SK-N-SH (cell line): ENCODE measurements around the gene IL36G. TPM values are rescaled to one million over a fixed set of nuclear protein-coding genes. Genes with fewer than 3 reads are reported as not detected.

ENCODE experiments used
- CTCF ChIA-PET: fragments of 300-600, 350-600 bp; formaldehyde crosslinking; extraction: SDS; loops from one replicate; lab custom pipeline; 2021; lab: Yijun Ruan, JAX
- POLR2A ChIA-PET: fragments of 350-600 bp; sonication (Branson Sonifier 250); formaldehyde crosslinking; extraction: SDS; loops from one replicate; lab custom pipeline; 2020; ENCODE audit warnings: antibody characterized with exemption, inconsistent platforms; lab: Yijun Ruan, JAX
- DNase-seq: peaks from one replicate; pipeline ENCODE4 v3.0.0; 2012
- H2AFZ ChIP-seq: fragments of 200-600 bp; sonication (generic); 2 replicates; pipeline ENCODE4 v1.8.1; 2016; ENCODE audit warnings: antibody characterized with exemption, mild to moderate bottlenecking, low read depth
- H3F3A ChIP-seq: fragments of 200-600 bp; sonication (generic); replicated peaks from 2 replicates; pipeline ENCODE3; 2016; ENCODE audit warnings: antibody characterized with exemption, mild to moderate bottlenecking; ENCODE audit not compliant: insufficient read depth
- H3K27ac ChIP-seq, 2 experiments: fragments of 200-500 bp in 1 of 2; fragments of 200-600 bp in 1 of 2; sonication (Bioruptor generic) in 1 of 2; sonication (generic), shearing (Covaris generic) in 1 of 2; 2 replicates each; pipeline versions ENCODE4 v1.5.1 to v1.6.1; 2014 to 2016; ENCODE audit warnings: low read depth in 2 of 2, inconsistent platforms in 1 of 2, low read length in 1 of 2, mild to moderate bottlenecking in 1 of 2, mixed read lengths in 1 of 2
- H3K27me3 ChIP-seq: fragments of 200-600 bp; sonication (generic), shearing (Covaris generic); 2 replicates; pipeline ENCODE4 v1.6.1; 2016; ENCODE audit warnings: mixed run types; ENCODE audit not compliant: insufficient read depth
- H3K36me3 ChIP-seq, 2 experiments: fragments of 200-500 bp in 1 of 2; fragments of 200-600 bp in 1 of 2; sonication (Bioruptor generic) in 1 of 2; sonication (generic) in 1 of 2; replicated peaks in 1 of 2; 2 replicates each; pipeline versions ENCODE3 to v1.5.1; 2014 to 2016; ENCODE audit warnings: low read length in 1 of 2, mild to moderate bottlenecking in 1 of 2; ENCODE audit not compliant: insufficient read depth in 2 of 2, control insufficient read depth in 1 of 2
- H3K4me1 ChIP-seq, 2 experiments: fragments of 200-500 bp in 1 of 2; fragments of 200-600 bp in 1 of 2; sonication (Bioruptor generic) in 1 of 2; sonication (generic), shearing (Covaris generic) in 1 of 2; 2 replicates each; pipeline versions ENCODE4 v1.5.1 to v1.6.1; 2014 to 2016; ENCODE audit warnings: low read depth in 1 of 2, low read length in 1 of 2, mixed run types in 1 of 2; ENCODE audit not compliant: insufficient read depth in 2 of 2, control insufficient read depth in 1 of 2
- H3K4me2 ChIP-seq: fragments of 200-600 bp; sonication (generic), shearing (Covaris generic); 2 replicates; pipeline ENCODE4 v1.6.1; 2017; ENCODE audit warnings: mixed run types
- H3K4me3 ChIP-seq, 2 experiments: fragments of 200-500 bp in 1 of 2; fragments of 200-600 bp in 1 of 2; sonication (Bioruptor generic) in 1 of 2; sonication (generic), shearing (Covaris generic) in 1 of 2; 2 replicates each; pipeline versions ENCODE4 v1.5.1 to v1.8.1; 2014 to 2016; ENCODE audit warnings: low read depth in 2 of 2, inconsistent platforms in 1 of 2, low read length in 1 of 2, mild to moderate bottlenecking in 1 of 2, mixed read lengths in 1 of 2, moderate library complexity in 1 of 2
- H3K79me2 ChIP-seq: fragments of 200-600 bp; sonication (generic); 2 replicates; pipeline ENCODE4 v1.8.1; 2017; ENCODE audit warnings: mild to moderate bottlenecking; ENCODE audit not compliant: insufficient read depth
- H3K9ac ChIP-seq: fragments of 200-600 bp; sonication (generic); 2 replicates; pipeline ENCODE4 v1.6.1; 2017; ENCODE audit warnings: mixed run types
- H3K9me2 ChIP-seq: fragments of 200-600 bp; sonication (generic); 2 replicates; pipeline ENCODE4 v1.6.1; 2017; ENCODE audit warnings: mixed run types
- H3K9me3 ChIP-seq: fragments of 200-600 bp; sonication (generic); 2 replicates; pipeline ENCODE4 v1.6.1; 2017; ENCODE audit warnings: mixed run types, mild to moderate bottlenecking, moderate library complexity
- H4K20me1 ChIP-seq: fragments of 200-600 bp; sonication (generic); 2 replicates; pipeline ENCODE4 v1.6.1; 2017; ENCODE audit warnings: mild to moderate bottlenecking, mixed run types; ENCODE audit not compliant: insufficient read depth
- CHD2 ChIP-seq: fragments of 150-350 bp; IDR thresholded peaks from 2 replicates; pipeline ENCODE4 v1.6.1; 2018; ENCODE audit warnings: low read length; ENCODE audit not compliant: partially characterized antibody
- EP300 ChIP-seq, 2 experiments: IDR thresholded peaks; 2 replicates each; pipeline versions ENCODE4 v1.4.0 to v1.6.1; 2012; ENCODE audit warnings: borderline replicate concordance in 1 of 2, low read depth in 1 of 2, low read length in 1 of 2
- FOSL2 ChIP-seq: IDR thresholded peaks from 2 replicates; pipeline ENCODE4 v1.4.0; 2012; ENCODE audit warnings: low read depth, mild to moderate bottlenecking, moderate library complexity, borderline replicate concordance
- GATA2 ChIP-seq: sonication (generic); formaldehyde crosslinking; IDR thresholded peaks from 2 replicates; pipeline ENCODE4 v1.5.0; 2020; ENCODE audit warnings: mild to moderate bottlenecking, missing genetic modification reagents
- JUND ChIP-seq: IDR thresholded peaks from 2 replicates; pipeline ENCODE4 v1.4.0; 2012
- MEF2A ChIP-seq: IDR thresholded peaks from 2 replicates; pipeline ENCODE4 v1.4.0; 2012; ENCODE audit warnings: low read depth, borderline replicate concordance
- NRF1 ChIP-seq: IDR thresholded peaks from 2 replicates; pipeline ENCODE4 v1.6.1; 2012; ENCODE audit warnings: low read depth, mild to moderate bottlenecking, low read length
- RCOR1 ChIP-seq: fragments of 150-350 bp; IDR thresholded peaks from 2 replicates; pipeline ENCODE4 v1.6.1; 2017; ENCODE audit warnings: antibody characterized with exemption, low read length
- RXRA ChIP-seq: IDR thresholded peaks from 2 replicates; pipeline ENCODE4 v1.4.0; 2012; ENCODE audit warnings: low read depth, mild to moderate bottlenecking, borderline replicate concordance
- TCF12 ChIP-seq: IDR thresholded peaks from 2 replicates; pipeline ENCODE4 v1.4.0; 2012
- YY1 ChIP-seq: IDR thresholded peaks from 2 replicates; pipeline ENCODE4 v1.4.0; 2012; ENCODE audit warnings: low read depth, mild to moderate bottlenecking
- WGBS: methylation state at CpG from one replicate; pipeline ENCODE4 v1.1.6; 2017; ENCODE audit warnings: low lambda C conversion rate; 5-methylcytosine and 5-hydroxymethylcytosine counted together
- polyA plus RNA-seq, 3 experiments: library from polyadenylated mRNA; depleted of rRNA; stranded (reverse); fragments of >200 nt; gene quantifications; 2 replicates each; pipeline ENCODE4 v1.2.3, GENCODE V29; 2012
- TF ChIP-seq, protein P1 (sequence below): IDR thresholded peaks from 2 replicates; pipeline ENCODE4 v1.4.0; 2012; ENCODE audit warnings: low read depth
- TF ChIP-seq, protein P2 (sequence below): IDR thresholded peaks from 2 replicates; pipeline ENCODE4; 2012
- TF ChIP-seq, protein P3 (sequence below): fragments of 150-350 bp; IDR thresholded peaks from 2 replicates; pipeline ENCODE4 v1.6.1; 2017; ENCODE audit warnings: antibody characterized with exemption, low read length, low read depth, borderline replicate concordance

The IL36G gene
- polyA plus RNA-seq, 1 of the 3 experiments (the other 2 are of a cell fraction): not detected

DNA sequence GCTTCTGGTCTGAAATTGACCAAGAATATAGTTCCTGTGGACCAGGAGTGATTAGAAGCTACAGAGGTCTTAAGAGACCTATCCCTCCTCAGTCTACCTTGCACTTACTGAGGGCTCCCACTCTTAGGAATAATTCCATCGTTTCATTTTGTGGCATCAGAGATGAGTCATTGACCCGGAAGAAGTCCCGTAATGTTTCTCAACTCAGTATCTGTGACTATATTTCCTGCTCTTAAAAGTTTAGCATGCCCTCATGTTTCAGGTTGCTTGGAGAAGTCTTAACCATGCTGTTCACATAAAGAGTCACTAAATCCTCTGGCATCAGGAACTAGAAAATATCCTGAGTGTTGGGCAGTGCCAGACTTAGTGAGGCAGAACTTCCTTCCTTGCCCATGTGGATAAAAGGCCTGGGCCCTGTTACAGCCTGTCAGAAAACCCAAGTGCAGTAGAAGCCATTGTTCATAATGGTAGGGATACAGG lies 27.3 kb downstream of the IL36G start, which contains the start of gene IL36A:
IL36A (plus strand) TSS at position 430 of the 480 bp plus-strand sequence. CDS start 413 bp downstream, outside the sequence.
- H3K4me3 ChIP-seq: no peak within 1 kb of the TSS
- H3K27me3 ChIP-seq: no peaks in the 10 kb centered on the region
- ChIA-PET POLR2A (no interaction called here), CTCF (no interaction called here)
- H3K4me1 ChIP-seq: no peaks in the 10 kb centered on the region
- H3K9me2 ChIP-seq: no peaks in the 10 kb centered on the region
- H3K27ac ChIP-seq: no peak within 1 kb of the TSS
- no peaks in the 10 kb centered on the region for H3F3A ChIP-seq
- H3K4me2 ChIP-seq: no peak within 1 kb of the TSS
- DNase-seq: no peak
- H3K36me3 ChIP-seq: no peaks in the 10 kb centered on the region
- H2AFZ ChIP-seq: no peak within 1 kb of the TSS
- H3K9me3 ChIP-seq: no peaks in the 10 kb centered on the region
- no peak within 1 kb of the TSS for H3K9ac ChIP-seq
- TF ChIP-seq RXRA (no peak), EP300 (IDR thresholded peaks at IDR 0.05; ENCODE audit: borderline replicate concordance in 1 of 2, low read depth in 1 of 2, low read length in 1 of 2) (no peak), GATA2 (no peak), FOSL2 (no peak), CHD2 (no peak), TCF12 (no peak), JUND (no peak), RCOR1 (no peak), MEF2A (no peak), NRF1 (no peak)
- TF ChIP-seq, protein P1, sequence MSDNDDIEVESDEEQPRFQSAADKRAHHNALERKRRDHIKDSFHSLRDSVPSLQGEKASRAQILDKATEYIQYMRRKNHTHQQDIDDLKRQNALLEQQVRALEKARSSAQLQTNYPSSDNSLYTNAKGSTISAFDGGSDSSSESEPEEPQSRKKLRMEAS: no peak
- TF ChIP-seq, protein P2, sequence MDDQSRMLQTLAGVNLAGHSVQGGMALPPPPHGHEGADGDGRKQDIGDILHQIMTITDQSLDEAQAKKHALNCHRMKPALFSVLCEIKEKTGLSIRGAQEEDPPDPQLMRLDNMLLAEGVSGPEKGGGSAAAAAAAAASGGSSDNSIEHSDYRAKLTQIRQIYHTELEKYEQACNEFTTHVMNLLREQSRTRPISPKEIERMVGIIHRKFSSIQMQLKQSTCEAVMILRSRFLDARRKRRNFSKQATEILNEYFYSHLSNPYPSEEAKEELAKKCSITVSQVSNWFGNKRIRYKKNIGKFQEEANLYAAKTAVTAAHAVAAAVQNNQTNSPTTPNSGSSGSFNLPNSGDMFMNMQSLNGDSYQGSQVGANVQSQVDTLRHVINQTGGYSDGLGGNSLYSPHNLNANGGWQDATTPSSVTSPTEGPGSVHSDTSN: no peak
- no peaks in the 10 kb centered on the region for H3K79me2 ChIP-seq
- WGBS: 9% methylated on average over 3 of the region's 3 CpGs
- no peaks in the 10 kb centered on the region for H4K20me1 ChIP-seq

DNA sequence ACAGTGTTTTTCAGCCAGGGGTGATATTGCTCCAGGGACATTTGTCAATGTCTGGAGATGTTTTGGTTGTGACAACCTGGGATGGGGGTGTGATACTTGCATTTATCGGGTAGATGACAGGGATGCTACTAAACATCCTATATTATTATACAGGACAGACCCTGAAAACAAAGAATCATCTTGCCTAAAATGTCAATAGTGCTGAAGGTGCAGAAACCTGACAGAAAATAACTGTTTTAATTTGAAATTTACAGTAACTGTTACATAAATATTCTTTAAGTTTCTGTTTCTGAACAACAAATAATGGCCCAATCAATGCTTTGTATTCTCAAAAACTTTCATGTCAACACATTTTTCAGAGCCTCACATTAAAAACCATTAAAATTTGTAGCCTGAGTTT lies 29.4 kb downstream of the IL36G start:
- Histone ChIP-seq H3F3A (no peaks in the 10 kb centered on the region), H3K4me1 (no peaks in the 10 kb centered on the region), H2AFZ (no peak overlapping the region), H3K36me3 (no peaks in the 10 kb centered on the region), H3K9me2 (no peaks in the 10 kb centered on the region), H3K4me3 (no peak overlapping the region), H3K27ac (no peak overlapping the region), H3K79me2 (no peaks in the 10 kb centered on the region), H3K27me3 (no peaks in the 10 kb centered on the region), H4K20me1 (no peaks in the 10 kb centered on the region), H3K4me2 (no peak overlapping the region), H3K9ac (no peak overlapping the region), H3K9me3 (no peaks in the 10 kb centered on the region)
- DNase-seq: no peak
- CTCF ChIA-PET: no interaction called here
- TF ChIP-seq, protein P3, sequence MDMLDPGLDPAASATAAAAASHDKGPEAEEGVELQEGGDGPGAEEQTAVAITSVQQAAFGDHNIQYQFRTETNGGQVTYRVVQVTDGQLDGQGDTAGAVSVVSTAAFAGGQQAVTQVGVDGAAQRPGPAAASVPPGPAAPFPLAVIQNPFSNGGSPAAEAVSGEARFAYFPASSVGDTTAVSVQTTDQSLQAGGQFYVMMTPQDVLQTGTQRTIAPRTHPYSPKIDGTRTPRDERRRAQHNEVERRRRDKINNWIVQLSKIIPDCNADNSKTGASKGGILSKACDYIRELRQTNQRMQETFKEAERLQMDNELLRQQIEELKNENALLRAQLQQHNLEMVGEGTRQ: no peak
- no peak for TF ChIP-seq YY1
- no peak for TF ChIP-seq FOSL2
- WGBS: 4% methylated on average over 1 of the region's 1 CpG
- POLR2A ChIA-PET: no interaction called here
